ENCODE measurements around the gene TMEM52. TPM values are rescaled to one million over a fixed set of nuclear protein-coding genes. Genes with fewer than 3 reads are reported as not detected.

TMEM52 gene
- total RNA-seq, 1 donor from 2014 or later = 5.4 TPM

GRCh38 chr1:1927751-1928150, 8.7 kb upstream of the TMEM52 start:
- DNase-seq = no peak
- Mint-ChIP-seq H3K36me3 (ENCODE audit: unreplicated experiment) (no peaks in the 10 kb centered on the region), H3K9me3 (ENCODE audit: unreplicated experiment) (peaks cover 2% of the 10 kb centered on the region), H3K27ac (ENCODE audit: unreplicated experiment) (no peak overlapping the region), H3K27me3 (ENCODE audit: unreplicated experiment) (no peaks in the 10 kb centered on the region), H3K4me1 (ENCODE audit: low read depth, unreplicated experiment) (no peaks in the 10 kb centered on the region), H3K4me3 (ENCODE audit: unreplicated experiment) (no peak overlapping the region)
- no peak for TF ChIP-seq CTCF (IDR thresholded peaks at IDR 0.05; ENCODE audit: partially characterized antibody, unreplicated experiment)

GRCh38 chr1:1926886-1927660, 8.0 kb upstream of the TMEM52 start:
- no peak overlapping the region for H3K27ac Mint-ChIP-seq (ENCODE audit: unreplicated experiment)
- H3K27me3 Mint-ChIP-seq (ENCODE audit: unreplicated experiment) = no peaks in the 10 kb centered on the region
- no peak for TF ChIP-seq CTCF (IDR thresholded peaks at IDR 0.05; ENCODE audit: partially characterized antibody, unreplicated experiment)
- no peaks in the 10 kb centered on the region for H3K4me1 Mint-ChIP-seq (ENCODE audit: low read depth, unreplicated experiment)
- no peak for DNase-seq
- H3K4me3 Mint-ChIP-seq (ENCODE audit: unreplicated experiment) = no peak overlapping the region
- H3K36me3 Mint-ChIP-seq (ENCODE audit: unreplicated experiment) = no peaks in the 10 kb centered on the region
- H3K9me3 Mint-ChIP-seq (ENCODE audit: unreplicated experiment) = peaks cover 2% of the 10 kb centered on the region

GRCh38 chr1:1926346-1926811, 7.3 kb upstream of the TMEM52 start:
- H3K4me3 Mint-ChIP-seq (ENCODE audit: unreplicated experiment) = no peak overlapping the region
- peak; percentile 14 for DNase-seq
- no peaks in the 10 kb centered on the region for H3K4me1 Mint-ChIP-seq (ENCODE audit: low read depth, unreplicated experiment)
- H3K27ac Mint-ChIP-seq (ENCODE audit: unreplicated experiment) = no peak overlapping the region
- no peaks in the 10 kb centered on the region for H3K36me3 Mint-ChIP-seq (ENCODE audit: unreplicated experiment)
- H3K9me3 Mint-ChIP-seq (ENCODE audit: unreplicated experiment) = peaks cover 2% of the 10 kb centered on the region
- TF ChIP-seq CTCF (IDR thresholded peaks at IDR 0.05; ENCODE audit: partially characterized antibody, unreplicated experiment) = no peak
- no peaks in the 10 kb centered on the region for H3K27me3 Mint-ChIP-seq (ENCODE audit: unreplicated experiment)

GRCh38 chr1:1925437-1926345, 6.6 kb upstream of the TMEM52 start:
- no peak overlapping the region for H3K4me3 Mint-ChIP-seq (ENCODE audit: unreplicated experiment)
- no peak for DNase-seq
- peak overlapping the region; percentile 22 for H3K27ac Mint-ChIP-seq (ENCODE audit: unreplicated experiment)
- TF ChIP-seq CTCF (IDR thresholded peaks at IDR 0.05; ENCODE audit: partially characterized antibody, unreplicated experiment) = no peak
- H3K27me3 Mint-ChIP-seq (ENCODE audit: unreplicated experiment) = no peaks in the 10 kb centered on the region
- H3K36me3 Mint-ChIP-seq (ENCODE audit: unreplicated experiment) = no peaks in the 10 kb centered on the region
- H3K4me1 Mint-ChIP-seq (ENCODE audit: low read depth, unreplicated experiment) = no peaks in the 10 kb centered on the region
- peaks cover 2% of the 10 kb centered on the region for H3K9me3 Mint-ChIP-seq (ENCODE audit: unreplicated experiment)

All from glutamatergic neuron (in vitro differentiated cells).